ENCODE data around the gene RPS27A.
"Not testable (repeated sequence)": the region's sequence is repeated elsewhere in the genome, so short reads cannot be mapped to it uniquely, and the experiment has no call there.

DNA sequence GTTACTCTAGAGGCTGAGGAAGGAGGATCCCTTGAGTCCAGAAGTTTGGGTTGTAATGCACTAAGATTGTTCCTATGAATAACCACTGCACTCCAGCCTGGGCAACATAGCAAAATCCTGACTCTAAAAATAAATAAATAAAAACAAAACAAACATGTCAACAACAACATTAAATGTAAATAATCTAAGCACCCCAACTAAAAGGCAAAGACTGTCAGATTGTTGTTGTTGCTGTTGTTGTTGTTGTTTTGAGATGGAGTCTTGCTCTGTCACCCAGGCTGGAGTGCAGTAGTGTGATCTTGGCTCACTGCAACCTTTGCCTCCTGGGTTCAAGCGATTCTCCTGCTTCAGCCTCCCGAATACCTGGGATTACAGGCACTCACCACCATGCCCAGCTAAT, 40.6 kb upstream of the RPS27A start:
- not testable (repeated sequence) for TF ChIP-seq POLR2A (IDR thresholded peaks at IDR 0.05)
- TF ChIP-seq, protein P1, sequence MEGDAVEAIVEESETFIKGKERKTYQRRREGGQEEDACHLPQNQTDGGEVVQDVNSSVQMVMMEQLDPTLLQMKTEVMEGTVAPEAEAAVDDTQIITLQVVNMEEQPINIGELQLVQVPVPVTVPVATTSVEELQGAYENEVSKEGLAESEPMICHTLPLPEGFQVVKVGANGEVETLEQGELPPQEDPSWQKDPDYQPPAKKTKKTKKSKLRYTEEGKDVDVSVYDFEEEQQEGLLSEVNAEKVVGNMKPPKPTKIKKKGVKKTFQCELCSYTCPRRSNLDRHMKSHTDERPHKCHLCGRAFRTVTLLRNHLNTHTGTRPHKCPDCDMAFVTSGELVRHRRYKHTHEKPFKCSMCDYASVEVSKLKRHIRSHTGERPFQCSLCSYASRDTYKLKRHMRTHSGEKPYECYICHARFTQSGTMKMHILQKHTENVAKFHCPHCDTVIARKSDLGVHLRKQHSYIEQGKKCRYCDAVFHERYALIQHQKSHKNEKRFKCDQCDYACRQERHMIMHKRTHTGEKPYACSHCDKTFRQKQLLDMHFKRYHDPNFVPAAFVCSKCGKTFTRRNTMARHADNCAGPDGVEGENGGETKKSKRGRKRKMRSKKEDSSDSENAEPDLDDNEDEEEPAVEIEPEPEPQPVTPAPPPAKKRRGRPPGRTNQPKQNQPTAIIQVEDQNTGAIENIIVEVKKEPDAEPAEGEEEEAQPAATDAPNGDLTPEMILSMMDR (IDR thresholded peaks at IDR 0.05) = not testable (repeated sequence)
